GM18520 (cell line): Measurements from ENCODE around the gene GRK2.

Source experiments
- ATAC-seq: cut with Tn5 transposase; IDR thresholded peaks from one replicate; pipeline ENCODE4 v1.9.1; 2021; ENCODE audit not compliant: unreplicated experiment

Gene GRK2

DNA sequence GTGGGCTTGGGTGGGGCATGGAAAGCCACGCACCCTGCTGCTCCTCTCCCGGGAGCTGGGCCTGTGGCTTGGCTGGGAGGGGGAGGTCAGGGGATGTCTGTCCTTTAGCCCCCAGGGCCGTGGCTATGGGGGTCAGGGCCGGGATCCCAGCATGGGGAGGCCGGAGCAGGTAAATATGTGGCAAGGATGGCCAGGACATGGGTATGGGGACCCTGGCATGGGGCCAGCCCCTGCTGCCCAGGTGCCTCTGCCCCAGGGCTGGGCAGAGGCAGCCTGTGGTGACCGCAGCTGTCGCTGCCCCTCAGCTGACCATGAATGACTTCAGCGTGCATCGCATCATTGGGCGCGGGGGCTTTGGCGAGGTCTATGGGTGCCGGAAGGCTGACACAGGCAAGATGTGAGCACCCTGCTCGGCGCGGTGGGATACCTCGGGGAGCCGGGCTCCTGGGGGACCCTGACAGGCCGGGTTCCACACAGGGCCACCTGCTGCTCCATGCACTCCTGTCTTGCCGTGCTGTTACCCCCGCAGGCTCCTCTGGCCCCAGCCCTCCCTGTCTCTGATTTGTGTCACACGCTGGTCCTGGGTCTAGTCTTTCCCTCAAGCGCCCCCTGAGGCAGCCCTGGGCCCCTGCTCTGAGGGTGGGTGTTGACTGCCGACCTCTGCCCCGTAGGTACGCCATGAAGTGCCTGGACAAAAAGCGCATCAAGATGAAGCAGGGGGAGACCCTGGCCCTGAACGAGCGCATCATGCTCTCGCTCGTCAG, 14.7 kb downstream of the GRK2 start:
- no peak for ATAC-seq

DNA sequence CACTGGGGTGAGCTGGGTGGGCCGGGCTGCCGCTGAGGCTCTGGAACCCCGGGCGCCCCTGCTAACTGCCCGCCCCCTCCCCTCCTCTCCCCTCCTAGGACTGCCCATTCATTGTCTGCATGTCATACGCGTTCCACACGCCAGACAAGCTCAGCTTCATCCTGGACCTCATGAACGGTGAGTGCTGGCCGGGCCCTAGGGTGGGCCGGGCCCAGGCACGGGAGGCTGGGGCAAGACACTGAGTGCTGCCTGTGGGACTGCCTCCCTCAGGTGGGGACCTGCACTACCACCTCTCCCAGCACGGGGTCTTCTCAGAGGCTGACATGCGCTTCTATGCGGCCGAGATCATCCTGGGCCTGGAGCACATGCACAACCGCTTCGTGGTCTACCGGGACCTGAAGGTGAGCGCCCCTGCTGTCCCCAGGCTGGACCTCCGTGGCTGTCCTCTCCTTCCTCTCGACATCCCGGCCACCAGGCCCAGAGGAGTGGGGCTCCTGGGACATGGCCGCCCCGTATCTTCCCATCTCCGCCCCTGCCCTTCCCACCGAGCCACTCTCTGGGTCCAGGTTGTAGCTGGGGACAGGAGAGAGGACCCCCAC, 15.4 kb downstream of the GRK2 start:
- ATAC-seq: no peak

DNA sequence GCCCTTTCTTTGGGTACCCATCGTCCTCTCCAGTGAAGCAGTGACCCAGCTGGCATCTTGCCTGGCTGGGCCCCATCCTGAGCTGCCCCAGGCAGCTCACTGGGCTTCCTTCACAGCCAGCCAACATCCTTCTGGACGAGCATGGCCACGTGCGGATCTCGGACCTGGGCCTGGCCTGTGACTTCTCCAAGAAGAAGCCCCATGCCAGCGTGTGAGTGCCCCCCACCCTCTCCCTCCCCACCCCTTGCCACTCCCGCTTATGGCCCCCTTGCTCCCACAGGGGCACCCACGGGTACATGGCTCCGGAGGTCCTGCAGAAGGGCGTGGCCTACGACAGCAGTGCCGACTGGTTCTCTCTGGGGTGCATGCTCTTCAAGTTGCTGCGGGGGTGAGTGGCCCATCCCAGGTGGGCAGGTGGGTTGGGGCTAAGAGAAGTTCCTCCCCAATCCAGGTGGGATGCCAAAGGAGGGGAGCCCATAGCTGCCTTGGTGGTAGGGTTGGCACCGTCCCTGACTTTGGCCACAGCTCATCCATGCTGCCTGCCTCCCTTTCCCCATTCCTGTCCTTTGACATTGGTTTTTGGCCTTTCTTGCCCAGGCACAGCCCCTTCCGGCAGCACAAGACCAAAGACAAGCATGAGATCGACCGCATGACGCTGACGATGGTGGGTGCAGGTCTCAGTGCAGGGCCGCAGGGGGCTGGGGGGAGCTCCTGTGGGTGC, 16.0 kb downstream of the GRK2 start:
- no peak for ATAC-seq

DNA sequence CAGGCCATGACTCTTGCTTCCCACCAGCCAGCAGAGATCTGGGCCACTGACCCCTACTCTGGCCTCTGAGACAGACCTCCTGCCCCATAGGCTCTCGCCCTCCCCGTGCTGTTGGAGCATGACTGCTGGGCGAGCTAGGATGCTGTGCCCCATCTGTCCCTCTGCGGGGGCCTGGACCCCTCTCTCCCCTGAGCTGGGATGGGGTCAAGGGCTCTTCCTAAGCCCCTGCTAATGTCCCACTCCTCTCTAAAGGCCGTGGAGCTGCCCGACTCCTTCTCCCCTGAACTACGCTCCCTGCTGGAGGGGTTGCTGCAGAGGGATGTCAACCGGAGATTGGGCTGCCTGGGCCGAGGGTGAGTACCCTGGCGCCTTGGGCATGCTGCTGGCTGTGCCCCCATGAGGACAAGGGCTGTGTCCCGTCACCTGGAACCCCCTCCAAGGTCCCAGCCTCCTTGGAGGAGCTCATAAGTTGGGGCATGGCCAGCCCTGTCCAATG, 16.7 kb downstream of the GRK2 start:
- no peak for ATAC-seq

DNA sequence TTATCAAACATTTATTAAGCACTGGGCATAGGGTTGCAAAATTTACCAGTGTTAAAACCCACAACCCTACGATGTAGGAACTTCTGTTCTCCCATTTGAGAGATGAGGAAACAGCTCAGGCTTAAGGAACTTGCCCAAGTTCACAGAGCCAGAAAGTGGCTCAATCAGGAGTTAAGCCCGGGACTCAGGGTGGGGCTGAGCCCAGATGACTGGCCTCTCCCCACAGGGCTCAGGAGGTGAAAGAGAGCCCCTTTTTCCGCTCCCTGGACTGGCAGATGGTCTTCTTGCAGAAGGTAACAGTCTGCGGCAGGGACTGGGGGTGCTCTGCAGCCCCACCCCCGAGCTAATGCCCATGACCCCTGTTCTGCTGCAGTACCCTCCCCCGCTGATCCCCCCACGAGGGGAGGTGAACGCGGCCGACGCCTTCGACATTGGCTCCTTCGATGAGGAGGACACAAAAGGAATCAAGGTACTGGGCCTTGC, 17.2 kb downstream of the GRK2 start:
- ATAC-seq: no peak

GRCh38 chr11:67284811-67285540, 18.7 kb downstream of the GRK2 start:
- ATAC-seq: no peak

- no peak for ATAC-seq
Observed at GRCh38 chr11:67285541-67286498, 19.5 kb downstream of the GRK2 start.

DNA sequence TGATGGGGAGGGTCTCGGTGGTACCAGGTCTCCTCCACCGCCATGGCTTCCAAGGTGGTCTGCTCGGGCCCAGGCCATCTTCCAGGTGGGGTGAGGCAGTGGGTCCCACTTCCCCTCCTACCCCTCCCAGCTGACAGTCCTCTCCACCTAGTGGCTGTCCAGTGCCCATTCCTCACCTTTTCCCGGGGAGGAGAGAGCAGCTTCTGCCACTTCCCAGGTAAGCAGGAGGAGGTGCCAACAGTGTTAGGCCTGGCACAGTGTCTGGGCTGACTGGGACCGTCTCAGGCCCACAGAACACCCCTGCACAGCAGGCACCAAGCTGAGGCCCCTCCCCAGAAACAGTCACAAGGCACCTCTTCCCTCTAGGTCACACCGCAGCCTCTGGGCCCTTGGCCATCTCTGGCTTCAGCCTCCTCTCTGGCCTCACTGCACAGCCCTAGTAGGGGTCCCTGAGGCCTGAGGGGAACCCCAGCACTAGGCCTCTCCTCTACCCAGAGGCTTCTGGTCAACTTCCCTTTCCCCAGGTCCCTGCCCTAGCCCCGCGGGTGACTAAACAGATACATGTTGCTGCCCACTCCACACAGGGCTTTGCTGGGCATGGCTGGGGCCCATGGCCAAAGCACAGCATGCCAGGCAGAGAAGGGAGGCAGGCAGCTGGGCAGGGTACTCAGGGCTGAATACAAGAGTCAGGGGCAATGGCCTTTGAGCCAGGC, 20.5 kb downstream of the GRK2 start:
- ATAC-seq: no peak

GRCh38 chr11:67287355-67288197, 21.3 kb downstream of the GRK2 start:
- no peak for ATAC-seq

GRCh38 chr11:67288198-67288451, 21.9 kb downstream of the GRK2 start:
- ATAC-seq: no peak

DNA sequence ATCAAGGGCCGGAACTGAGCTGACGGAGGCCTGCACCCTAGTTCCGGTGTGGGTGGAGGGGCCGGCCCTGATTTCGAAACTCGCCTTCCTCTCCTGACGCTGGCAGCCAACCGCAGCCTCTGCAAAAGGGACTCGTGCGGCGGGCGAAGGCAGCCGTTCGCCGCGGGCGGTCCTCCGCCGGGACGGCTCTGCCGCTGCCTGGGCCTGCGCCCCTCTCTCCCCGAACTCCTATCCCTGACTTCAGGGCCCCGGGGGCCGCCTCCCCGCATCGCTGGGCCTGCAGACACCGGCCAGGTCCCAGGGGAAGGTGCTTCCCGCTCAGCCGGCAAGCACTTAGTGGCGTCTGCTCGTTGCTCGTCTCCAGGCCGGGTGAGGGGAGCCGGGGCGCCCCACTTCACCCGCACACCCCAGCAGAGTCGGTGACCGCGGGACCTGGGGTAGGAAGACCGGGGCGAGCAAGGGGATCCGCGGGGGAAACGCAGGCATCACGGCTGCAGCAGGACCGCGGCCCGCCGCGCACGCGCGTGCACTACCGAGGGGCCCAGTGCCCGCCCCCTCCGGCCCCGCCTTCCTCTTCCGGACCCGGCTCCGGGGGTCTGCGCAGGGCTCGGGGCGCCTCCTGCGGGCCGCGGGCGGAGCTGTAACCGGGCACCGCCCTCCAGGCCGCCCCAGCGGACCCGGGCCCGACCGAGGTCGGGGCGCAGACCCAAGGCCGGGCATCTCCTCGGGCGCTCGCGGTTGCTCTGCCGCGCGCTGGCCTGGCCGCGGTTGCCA, 22.4 kb downstream of the GRK2 start:
- peak; percentile 49 for ATAC-seq

DNA sequence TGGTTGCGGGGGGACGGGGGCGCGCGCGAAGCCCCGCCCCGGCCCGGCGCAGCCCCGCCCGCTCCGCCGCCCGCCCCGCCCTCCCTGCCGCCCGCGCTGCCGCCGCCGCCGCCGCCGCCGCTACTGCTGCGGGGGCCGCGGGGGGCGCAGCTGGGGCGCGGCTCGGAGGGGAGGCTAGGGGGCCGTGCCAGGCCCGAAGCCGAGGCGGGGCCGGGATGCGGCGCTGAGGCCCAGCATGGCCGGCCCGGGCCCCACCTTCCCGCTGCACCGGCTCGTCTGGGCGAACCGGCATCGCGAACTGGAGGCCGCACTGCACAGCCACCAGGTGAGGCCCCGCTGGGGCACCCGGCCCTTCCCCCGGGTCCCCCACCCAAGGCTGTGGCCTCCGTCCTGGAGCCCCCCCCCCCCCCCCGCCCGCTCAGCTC, 23.0 kb downstream of the GRK2 start, which contains the start of gene ANKRD13D:
Gene ANKRD13D (plus strand): TSS at position 78 of the 425 bp plus-strand sequence. CDS start 158 bp downstream, at position 236.
- no peak for ATAC-seq

DNA sequence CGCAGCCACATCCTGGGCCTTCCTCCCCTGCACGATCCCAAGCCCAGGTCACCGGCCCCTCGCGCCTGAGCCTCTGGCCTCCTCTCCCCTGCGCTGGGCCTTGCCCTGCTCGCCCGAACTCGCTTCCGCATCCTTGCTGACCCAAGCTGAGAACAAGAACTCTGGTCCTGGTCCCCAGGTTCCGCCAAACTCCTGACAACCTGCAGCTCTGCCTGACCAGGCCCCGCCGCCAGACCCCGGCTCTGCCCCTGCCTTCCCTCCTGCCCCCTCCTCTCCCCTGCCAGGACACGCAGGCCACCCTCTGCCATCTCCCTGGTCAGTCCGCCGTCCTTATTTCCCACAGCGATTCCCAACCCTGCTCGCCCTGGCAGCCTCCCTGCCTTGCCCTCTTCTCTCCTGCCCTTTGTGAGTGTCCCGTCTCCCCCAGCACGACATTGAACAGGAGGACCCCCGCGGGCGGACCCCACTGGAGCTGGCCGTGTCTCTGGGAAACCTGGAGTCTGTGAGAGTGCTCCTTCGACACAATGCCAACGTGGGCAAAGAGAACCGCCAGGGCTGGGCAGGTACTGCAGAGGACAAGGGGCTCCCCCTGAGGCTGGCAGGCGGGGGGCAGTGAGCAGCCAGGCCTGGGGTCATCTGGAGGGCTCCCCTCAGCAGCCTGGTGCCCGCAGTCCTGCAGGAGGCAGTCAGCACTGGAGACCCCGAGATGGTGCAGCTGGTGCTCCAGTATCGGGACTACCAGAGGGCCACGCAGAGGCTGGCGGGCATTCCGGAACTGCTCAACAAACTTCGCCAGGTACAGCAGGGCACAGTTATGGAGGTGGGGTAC, 23.6 kb downstream of the GRK2 start:
- no peak for ATAC-seq

- ATAC-seq: no peak
Observed at GRCh38 chr11:67290801-67291200, 24.5 kb downstream of the GRK2 start.

DNA sequence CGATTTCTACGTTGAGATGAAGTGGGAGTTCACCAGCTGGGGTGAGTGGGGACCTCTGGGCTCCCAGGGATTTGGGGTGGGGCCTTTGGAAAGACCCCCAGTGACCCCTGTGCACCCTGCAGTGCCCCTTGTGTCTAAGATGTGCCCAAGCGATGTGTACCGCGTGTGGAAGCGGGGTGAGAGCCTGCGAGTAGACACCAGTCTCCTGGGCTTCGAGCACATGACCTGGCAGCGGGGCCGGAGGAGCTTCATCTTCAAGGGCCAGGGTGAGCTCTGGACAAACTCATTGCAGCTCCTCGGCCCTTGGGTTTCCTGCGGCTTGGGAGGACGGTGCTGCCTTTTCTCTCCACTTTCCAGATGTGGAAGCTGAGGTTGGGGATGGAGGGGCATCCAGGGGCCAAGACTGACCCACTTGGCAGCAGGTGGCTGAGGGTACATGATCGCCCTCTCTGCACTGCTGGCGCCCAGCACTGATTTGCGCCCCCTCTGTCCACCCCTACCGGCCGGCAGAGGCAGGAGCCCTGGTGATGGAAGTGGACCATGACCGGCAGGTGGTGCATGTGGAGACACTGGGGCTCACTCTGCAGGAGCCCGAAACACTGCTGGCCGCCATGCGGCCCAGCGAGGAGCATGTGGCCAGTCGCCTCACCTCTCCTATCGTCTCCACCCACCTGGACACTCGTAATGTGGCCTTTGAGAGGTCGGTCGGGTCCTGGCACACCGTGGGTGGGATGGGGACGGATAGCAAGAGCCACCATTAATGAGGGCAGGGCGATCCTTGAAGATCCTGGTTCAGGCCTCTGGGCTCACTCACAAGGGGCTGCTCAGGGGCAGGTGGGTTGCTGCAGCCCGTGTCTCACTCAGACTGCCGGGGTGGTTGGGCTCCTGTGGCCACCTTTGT, 25.5 kb downstream of the GRK2 start:
- ATAC-seq: no peak

DNA sequence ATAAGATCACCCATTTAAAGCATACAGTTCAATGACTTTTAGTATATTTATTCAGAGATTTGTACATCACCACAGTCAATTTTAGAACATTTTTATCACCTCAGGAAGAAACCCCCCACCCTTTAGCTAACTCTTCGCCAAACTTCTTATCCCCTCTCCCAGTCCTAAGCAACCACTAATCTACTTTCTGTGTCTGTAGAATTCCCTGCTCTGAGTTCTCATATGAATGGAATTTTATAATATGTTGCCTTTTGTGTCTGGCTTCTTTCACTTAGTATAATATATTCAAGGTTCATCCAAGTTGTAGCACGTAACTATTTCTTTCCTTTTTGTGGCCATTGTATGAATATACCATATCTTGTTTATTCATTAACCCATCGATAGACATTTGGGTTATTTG, 26.4 kb downstream of the GRK2 start:
- ATAC-seq: no peak
